Endothelial cell of umbilical vein (primary cell): ENCODE results near the gene NKIRAS1.

ENCODE experiments used
- CTCF ChIP-seq, 2 donors: IDR thresholded peaks; 1 replicate in 1 of 2; 2 replicates in 1 of 2; pipeline ENCODE4 v1.5.1; 2011; ENCODE audit warnings: low read length in 2 of 2, mild to moderate bottlenecking in 2 of 2, moderate library complexity in 2 of 2, control low read depth in 1 of 2, inconsistent platforms in 1 of 2, low read depth in 1 of 2; ENCODE audit not compliant: insufficient read depth in 1 of 2; ENCODE audit errors: extremely low read depth in 1 of 2
- EZH2 ChIP-seq: IDR thresholded peaks from 2 replicates; pipeline ENCODE4 v1.6.1; 2012; ENCODE audit warnings: borderline replicate concordance, low read depth, mild to moderate bottlenecking, moderate library complexity, low read length, inconsistent platforms; ENCODE audit not compliant: severe bottlenecking
- FOS ChIP-seq: IDR thresholded peaks from 2 replicates; pipeline ENCODE4 v1.6.1; 2011; ENCODE audit warnings: mild to moderate bottlenecking, low read length, moderate library complexity, borderline replicate concordance; ENCODE audit not compliant: insufficient read depth
- JUN ChIP-seq: IDR thresholded peaks from 2 replicates; pipeline ENCODE4 v1.6.1; 2011; ENCODE audit warnings: borderline replicate concordance, low read depth; ENCODE audit not compliant: insufficient read length, insufficient read depth
- MAX ChIP-seq: IDR thresholded peaks from 2 replicates; pipeline ENCODE4 v1.6.1; 2011; ENCODE audit not compliant: insufficient read depth, insufficient read length
- MYC ChIP-seq: IDR thresholded peaks from one replicate; pipeline ENCODE4 v1.6.1; 2011; ENCODE audit warnings: mild to moderate bottlenecking, low read depth, low read length
- POLR2A ChIP-seq: IDR thresholded peaks from 2 replicates; pipeline ENCODE4 v1.6.1; 2012; ENCODE audit warnings: low read depth, mild to moderate bottlenecking, control low read depth, low read length
- POLR2AphosphoS5 ChIP-seq: IDR thresholded peaks from 2 replicates; pipeline ENCODE4 v1.6.1; 2012; ENCODE audit warnings: low read depth, mild to moderate bottlenecking, control low read depth, low read length, moderate library complexity; ENCODE audit not compliant: insufficient read depth

GRCh38 chr3:23926246-23926645 is 9.5 kb upstream of the NKIRAS1 start:
- no peak for TF ChIP-seq CTCF (IDR thresholded peaks at IDR 0.05; ENCODE audit: extremely low read depth in 1 of 2, insufficient read depth in 1 of 2, low read depth in 1 of 2, low read length in 2 of 2)
- no peak for TF ChIP-seq EZH2
- TF ChIP-seq POLR2AphosphoS5: no peak
- no peak for TF ChIP-seq POLR2A
- no peak for TF ChIP-seq MAX
- TF ChIP-seq MYC: no peak
- no peak for TF ChIP-seq FOS
- no peak for TF ChIP-seq JUN
